ENCODE results near the gene EYS.

DNA sequence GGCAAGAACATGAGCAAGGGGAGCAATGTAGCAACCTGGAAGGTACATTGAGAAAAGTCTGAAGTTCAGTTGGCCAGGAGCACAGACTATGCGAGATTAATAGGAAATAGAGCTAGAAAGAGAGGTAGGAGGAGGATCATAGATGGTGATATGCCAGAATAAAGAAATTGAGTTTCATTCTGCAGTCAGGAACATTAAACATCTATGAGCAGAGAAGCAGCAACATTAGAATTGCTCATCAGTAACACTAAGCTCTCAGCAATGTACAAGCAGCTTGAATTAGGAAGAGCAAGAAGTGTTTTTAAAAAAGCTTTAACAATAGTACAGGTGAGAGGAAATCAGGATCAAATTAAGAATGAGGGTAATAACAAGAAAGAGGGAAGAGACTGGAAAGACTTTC, 1603.5 kb downstream of the EYS start:
- TF ChIP-seq, protein P1, sequence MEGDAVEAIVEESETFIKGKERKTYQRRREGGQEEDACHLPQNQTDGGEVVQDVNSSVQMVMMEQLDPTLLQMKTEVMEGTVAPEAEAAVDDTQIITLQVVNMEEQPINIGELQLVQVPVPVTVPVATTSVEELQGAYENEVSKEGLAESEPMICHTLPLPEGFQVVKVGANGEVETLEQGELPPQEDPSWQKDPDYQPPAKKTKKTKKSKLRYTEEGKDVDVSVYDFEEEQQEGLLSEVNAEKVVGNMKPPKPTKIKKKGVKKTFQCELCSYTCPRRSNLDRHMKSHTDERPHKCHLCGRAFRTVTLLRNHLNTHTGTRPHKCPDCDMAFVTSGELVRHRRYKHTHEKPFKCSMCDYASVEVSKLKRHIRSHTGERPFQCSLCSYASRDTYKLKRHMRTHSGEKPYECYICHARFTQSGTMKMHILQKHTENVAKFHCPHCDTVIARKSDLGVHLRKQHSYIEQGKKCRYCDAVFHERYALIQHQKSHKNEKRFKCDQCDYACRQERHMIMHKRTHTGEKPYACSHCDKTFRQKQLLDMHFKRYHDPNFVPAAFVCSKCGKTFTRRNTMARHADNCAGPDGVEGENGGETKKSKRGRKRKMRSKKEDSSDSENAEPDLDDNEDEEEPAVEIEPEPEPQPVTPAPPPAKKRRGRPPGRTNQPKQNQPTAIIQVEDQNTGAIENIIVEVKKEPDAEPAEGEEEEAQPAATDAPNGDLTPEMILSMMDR (conservative IDR thresholded peaks at IDR 0.05; ENCODE audit: low read length), result no peak
- no peak for TF ChIP-seq EZH2phosphoT487 (IDR thresholded peaks at IDR 0.05; ENCODE audit: borderline replicate concordance)

All from Loucy (cell line).